LNCAP (cell line): ENCODE measurements around the gene SKAP1.

Experiments used
- TF ChIP-seq, protein P1 (sequence below): fragments of 450-650 bp; IDR thresholded peaks from 2 replicates; pipeline ENCODE4 v1.5.1; 2017; ENCODE audit warnings: mild to moderate bottlenecking

The SKAP1 gene

DNA sequence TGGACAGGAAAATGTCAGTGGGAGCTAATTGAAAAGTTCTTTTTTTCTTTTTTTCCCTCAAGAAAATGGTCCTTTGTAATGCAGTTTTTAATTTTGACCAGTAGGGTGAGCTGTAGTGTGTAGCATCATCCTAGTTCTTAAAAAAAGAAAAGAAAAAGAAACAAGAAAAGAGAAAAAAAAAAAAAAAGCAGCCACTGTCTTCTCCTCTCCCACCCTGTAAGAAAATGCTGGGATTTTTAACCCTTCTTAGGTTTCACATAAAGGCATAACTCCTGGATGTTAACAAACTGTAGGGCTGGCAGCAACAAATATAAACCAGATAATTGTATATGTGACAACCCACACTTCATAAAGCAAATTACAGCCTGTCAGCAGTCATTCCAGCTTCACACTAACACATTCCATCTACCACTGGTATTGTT, 78.1 kb downstream of the SKAP1 start:
- TF ChIP-seq, protein P1, sequence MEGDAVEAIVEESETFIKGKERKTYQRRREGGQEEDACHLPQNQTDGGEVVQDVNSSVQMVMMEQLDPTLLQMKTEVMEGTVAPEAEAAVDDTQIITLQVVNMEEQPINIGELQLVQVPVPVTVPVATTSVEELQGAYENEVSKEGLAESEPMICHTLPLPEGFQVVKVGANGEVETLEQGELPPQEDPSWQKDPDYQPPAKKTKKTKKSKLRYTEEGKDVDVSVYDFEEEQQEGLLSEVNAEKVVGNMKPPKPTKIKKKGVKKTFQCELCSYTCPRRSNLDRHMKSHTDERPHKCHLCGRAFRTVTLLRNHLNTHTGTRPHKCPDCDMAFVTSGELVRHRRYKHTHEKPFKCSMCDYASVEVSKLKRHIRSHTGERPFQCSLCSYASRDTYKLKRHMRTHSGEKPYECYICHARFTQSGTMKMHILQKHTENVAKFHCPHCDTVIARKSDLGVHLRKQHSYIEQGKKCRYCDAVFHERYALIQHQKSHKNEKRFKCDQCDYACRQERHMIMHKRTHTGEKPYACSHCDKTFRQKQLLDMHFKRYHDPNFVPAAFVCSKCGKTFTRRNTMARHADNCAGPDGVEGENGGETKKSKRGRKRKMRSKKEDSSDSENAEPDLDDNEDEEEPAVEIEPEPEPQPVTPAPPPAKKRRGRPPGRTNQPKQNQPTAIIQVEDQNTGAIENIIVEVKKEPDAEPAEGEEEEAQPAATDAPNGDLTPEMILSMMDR = peak; percentile 84

DNA sequence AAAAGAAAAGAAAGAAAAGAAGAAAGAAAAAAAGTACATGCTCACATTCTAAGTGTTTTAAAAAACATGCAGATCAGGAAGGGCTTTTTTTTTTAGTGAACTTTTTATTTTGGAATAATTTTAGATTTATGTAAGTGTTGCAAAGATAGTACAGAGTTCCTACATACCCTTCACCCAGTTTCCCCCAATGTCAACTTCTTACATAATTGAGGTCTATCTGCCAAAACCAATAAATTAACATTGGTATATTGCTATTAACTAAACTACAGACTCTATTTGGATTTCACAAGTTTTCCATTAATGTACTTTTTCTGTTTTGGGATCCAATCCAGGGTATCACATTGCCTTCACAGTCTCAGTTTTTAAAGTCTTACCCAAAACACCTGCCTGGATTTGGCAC, 81.7 kb downstream of the SKAP1 start:
- TF ChIP-seq, protein P1 = no peak

DNA sequence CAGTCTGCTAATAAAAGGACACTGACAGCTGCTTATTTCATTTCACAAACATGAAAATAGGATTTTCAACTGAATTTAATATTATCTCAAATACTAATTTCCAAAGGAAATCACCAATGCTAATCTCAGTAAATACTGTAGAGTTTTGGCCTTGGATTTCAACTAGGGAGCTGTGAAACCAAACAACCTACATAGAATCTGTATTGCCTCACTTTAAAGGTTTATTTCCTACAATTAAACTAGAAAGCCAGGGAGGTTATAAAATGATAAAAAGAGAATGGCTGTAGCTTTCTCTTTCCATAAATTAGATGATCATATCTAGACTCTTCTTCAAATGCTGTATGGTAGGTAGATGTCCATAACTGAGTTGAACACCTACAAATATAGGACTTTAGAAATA, 82.8 kb downstream of the SKAP1 start:
- TF ChIP-seq, protein P1 = no peak

DNA sequence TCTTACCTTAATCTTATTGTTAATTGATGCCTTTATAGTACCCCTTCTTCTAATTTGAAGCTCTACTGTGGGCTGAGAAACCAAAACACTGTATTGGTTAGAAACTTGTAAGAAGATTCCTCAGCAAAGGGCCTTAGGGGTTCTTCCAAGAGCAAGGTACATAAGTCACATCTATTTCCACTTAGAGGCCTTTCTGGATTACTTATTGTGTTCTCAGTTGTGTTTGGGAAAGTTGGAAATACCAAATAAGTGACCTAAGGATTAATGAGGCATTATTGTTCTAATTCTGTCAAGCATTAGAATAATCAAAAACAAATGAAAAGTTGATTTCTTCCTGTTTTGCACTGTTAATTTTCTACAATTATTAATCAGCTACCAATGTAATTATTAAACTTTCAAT, 85.8 kb downstream of the SKAP1 start:
- TF ChIP-seq, protein P1 = no peak

DNA sequence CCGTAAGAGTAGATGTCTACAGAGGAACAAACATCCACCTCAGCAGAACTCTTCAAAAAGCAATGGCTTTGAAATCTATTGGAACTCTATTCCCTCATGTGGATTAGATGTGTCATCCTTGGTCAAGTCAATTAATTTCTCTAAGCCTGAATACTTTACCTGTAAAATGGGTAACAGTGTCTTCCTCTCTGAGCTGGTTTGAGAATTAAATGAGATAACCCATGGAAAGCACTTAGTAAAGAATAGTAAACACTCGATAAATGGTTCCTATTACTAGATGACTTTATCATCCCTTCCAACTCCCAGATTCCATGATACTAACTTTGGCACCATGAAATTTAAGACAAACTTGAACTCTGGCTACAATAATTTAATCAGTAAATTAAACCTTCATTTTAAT, 89.1 kb downstream of the SKAP1 start:
- TF ChIP-seq, protein P1 = no peak

DNA sequence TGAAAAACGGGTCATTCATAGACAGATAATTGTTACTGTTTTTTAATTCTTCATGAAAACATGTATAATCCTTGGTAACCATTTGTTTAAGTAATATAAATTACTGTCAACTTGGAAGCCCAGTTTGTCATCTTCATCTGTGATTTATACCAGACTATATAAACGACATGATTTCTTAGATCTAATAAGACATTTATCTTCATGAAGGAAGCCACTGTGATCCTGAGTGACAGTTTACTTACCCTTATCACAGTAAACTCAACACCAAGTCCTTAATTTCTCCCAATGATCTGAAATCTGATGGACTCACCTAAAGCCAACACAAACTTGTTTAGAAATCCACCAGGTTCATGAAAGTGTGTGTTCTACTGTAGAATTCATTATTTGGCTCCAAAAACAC, 91.3 kb downstream of the SKAP1 start:
- TF ChIP-seq, protein P1 = no peak

DNA sequence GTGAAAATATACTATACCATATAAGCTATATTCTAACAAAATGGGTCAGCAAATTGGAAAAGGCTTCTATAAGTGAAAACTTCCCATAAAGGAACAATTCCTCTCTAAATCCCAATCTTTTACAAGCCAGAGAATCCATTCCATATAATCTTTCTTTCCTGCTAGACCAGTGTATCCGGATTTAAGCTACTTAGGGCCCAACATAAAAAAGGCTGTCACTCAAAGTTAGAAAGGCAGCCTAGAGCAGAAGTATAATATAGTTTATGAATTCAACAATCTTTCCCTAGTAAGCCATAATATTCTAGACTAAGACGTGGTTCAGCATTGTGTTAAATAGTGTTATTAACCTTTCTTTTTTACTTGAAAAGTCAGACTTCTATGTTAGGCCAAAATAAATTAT, 93.0 kb downstream of the SKAP1 start:
- TF ChIP-seq, protein P1 = no peak

DNA sequence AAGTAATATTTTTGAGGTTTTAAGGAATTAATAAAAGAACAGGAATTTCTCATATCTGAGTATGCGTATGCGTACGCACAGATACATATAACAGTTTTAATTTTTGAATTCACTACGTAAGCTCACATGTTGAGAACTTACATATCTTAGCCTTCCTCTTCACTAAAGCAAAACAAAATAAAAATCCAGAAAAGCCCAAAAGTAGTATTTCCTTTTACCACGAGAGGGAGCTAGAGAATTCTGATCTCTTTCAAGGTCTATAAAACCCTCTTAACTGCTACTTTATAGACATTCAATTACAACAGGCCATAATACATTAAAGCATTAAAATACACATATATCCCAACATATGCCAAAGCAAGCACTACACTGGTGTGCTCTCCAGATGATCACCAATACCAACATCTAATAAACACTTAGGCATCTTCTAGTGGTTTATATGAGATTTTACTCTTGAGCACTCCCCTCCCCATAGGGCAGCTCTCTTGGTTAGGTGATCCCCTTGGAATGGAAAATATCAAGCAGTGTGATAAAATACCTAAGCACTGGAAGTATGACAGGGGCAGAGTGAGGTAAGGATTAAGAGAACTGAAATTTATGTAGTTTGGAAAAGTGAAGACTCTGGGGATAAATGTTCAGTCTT, 94.0 kb downstream of the SKAP1 start:
- TF ChIP-seq, protein P1 = peak; percentile 70
